ENCODE data around the gene NHSL2.
A peak's percentile ranks its signal among the peaks of the same experiment; 100 is the strongest.

Gene NHSL2

GRCh38 chrX:71993371-71993770, 82.7 kb downstream of the NHSL2 start:
- DNase-seq = no peak

GRCh38 chrX:71994601-71995000, 84.0 kb downstream of the NHSL2 start:
- no peak for DNase-seq

DNA sequence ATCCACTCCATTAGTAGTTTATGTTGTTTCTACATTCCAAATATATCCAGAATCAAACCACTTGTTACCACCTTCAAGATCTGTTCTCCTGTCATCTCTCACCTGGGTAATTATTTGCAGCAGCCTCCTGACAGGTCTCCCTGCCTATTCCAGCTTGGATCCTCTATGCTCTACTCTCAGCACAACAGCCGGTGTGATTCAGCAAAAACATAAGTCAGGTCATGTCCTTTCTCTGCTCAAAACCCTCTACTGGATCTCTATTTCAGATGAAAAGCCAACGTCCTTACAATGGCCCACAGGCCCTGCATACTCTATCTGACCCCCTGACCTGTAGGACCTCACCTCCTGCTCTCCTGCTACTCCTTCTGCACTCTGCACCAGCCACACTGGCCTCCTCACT, 84.5 kb downstream of the NHSL2 start:
- DNase-seq = no peak

DNA sequence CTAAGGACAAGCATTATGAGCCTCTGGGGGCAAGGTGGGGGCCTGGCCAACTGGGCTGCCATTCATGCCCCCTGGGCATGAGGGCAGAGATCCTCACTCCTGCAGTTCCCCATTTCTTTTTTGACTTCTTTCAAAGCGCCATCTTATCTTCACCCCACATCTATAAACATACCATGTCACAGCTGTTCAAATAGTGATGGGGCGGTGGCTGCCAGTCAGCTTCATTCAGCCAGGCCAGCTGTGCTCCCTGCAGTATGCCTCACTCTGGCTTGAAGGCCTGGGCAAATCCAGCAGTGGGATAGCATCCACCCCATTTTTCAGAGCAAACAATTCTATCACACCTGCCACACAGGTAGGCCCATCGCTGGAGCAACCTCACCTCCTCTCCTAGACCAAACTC, 85.5 kb downstream of the NHSL2 start:
- no peak for DNase-seq

GRCh38 chrX:71996826-71997225, 86.2 kb downstream of the NHSL2 start:
- DNase-seq = no peak

GRCh38 chrX:71997320-71997719, 86.7 kb downstream of the NHSL2 start:
- no peak for DNase-seq

DNA sequence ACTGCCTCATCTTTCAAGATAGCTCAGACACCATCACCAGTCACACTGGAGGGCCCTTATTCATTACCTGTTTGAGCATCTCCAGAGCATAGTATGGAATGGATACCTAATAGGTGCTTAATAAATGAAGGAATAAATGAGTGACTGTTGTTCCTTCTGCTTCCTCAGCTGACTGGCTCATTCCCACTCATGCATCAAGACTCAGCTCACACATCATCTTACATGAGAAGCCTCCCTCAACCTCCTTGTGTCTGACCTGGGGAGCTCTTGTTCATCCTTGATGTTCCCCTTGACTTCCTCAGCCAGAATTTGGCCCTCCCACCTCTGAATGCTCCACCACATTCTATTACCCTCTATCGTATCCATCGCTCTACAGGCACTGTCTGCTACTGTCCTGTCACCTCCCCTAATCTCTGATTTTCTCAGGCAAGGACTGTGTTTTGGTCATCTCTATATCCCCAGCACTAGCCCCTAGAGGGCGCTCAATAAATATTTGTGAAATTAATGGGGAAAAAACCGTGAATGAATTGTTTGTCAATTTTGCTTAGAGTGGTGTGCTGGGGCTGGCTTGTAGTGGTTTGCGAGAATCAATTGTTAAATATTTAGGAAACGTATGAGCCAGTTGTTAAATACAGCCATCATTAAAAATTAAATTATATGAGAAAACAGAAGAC, 88.3 kb downstream of the NHSL2 start:
- DNase-seq = peak; percentile 35

- DNase-seq = no peak
Measured at GRCh38 chrX:71999535-71999934, 88.9 kb downstream of the NHSL2 start.

DNA sequence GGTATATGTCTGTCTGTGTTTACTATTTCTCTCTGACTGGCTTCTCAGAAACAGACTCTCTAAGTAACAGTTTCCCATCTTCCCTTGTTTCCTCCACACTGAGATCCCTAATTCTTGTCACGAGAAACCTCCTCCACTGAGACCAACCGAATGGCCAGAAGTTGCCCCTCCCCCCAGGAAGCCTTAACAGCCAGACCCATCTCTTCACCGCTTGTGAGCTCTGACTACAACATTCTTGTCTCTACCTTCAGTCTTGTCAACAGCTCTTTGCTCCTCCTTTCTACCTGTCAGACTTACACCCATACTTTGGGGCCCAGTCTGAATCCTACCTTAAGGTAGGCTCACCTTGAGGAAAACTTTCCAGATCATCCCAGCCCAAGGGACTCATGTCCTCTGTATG, 90.8 kb downstream of the NHSL2 start:
- no peak for DNase-seq

DNA sequence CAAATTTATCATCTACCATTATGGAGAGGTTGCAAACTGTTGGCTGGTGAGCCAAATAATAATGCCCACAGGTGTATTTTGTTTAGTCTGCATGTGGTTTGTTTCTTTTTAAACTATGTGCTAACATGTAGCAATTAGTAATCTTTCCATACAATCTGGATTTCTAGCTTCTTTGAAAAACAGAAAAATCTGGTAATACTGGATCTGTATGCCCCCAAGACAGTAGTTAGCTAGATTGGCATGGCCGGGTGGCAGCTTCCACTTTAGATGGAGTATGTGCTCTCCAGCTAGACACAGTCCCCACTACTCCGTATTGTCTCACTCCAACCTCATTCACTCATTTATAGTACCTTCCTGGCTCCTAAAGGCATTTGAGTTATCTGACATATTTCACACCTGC, 91.3 kb downstream of the NHSL2 start:
- no peak for DNase-seq

GRCh38 chrX:72002875-72003274, 92.2 kb downstream of the NHSL2 start:
- DNase-seq = no peak

- DNase-seq = no peak
Measured at GRCh38 chrX:72003811-72004750, 93.4 kb downstream of the NHSL2 start.

GRCh38 chrX:72005046-72005445, 94.4 kb downstream of the NHSL2 start:
- DNase-seq = no peak

DNA sequence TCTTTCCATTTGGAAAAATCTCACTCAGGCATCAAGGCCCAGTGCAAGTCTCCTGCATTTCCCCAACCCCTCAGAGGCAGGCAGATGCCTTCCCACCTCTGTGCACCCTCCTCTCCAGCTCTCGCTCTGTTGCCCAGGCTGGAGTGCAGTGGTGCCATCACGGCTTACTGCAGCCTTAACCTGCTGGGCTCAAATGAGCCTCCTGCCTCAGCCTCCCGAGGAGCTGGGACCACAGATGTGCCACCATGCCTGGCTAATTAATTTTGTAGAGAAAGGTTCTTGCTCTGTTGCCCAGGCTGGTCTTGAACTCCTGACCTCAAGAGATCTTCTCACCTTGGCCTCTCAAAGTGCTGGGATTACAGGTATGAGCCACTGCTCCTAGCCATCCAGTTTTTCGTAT, 95.8 kb downstream of the NHSL2 start:
- no peak for DNase-seq

GRCh38 chrX:72009731-72010130, 99.1 kb downstream of the NHSL2 start:
- no peak for DNase-seq

DNA sequence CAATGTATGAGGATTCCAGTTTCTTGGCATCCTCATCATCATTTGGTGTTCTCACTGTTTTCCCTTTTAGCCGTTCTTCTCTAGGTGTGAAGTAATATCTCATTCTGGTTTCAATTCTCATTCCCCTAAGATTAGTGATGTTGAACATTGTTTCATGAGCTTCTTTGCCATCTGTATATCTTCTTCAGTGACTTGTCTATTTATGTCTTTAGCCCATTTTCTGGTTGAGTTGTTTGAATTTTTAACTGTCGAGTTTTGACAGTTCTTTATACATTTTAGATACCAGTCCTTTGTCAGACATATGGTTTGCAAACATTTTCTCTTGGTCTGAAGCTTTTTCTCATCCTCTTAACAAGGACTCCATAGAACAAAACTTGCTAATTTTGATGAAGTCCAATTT, 101.1 kb downstream of the NHSL2 start:
- DNase-seq = no peak

DNA sequence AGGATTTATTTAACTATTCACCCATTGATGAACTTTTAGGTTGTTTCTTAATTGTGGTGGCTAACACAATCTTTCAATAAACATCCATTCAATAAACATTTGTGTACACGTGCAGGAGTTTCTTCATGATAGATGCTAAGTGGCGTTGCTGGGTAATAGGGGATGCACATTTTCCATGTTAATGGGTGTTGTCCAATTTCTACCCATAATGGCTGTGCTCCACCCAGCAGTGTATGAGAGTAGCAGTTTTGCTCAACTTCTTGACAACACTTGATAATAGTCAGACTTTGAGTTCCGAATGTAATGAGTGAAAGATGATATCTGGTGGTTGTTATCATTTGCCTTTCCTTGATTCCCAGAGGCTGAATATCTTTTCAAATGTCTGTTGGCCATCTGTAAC, 104.7 kb downstream of the NHSL2 start:
- no peak for DNase-seq

DNA sequence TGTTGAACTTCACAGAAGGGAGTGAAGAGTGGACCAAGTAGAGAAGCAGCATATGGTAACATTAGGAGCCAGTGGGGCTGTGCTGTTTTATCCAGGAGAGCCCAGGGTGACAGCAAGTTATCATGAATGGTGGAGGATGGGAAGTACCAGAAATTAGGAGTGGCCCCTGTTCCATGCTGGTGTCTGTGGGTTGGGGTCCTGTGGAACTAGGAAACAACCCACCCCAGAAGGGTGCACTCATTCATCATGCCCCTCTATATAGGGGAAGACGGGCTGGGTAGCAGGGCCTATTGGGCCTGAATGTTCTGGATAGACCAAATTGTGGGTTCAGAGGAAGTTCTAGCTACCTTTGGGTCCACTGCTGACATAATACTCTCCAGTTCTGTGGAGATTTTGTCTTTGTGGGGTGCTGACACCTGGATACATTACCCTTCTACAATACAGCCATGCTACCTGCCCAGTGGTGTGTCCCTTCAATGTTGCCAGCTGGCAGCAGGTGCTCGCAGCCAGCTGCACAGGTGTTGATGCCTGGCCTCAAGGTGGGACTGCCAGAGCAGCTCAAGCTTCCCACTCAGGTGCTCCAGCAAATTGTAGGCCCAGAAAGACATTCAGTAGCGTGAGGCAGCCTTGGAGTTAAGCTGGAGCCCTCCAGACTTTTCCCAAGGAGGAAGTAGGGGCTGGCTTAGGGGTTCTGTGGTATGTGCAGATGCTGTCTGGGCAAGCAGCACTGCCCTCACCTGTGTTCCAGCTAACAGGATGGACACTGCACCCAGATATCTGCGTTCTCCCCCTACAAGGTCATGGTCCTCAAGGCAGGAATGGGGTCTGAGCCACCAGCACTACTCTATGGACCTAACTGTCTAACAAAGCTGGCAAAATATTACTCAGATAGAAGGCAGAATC, 106.5 kb downstream of the NHSL2 start:
- no peak for DNase-seq

DNA sequence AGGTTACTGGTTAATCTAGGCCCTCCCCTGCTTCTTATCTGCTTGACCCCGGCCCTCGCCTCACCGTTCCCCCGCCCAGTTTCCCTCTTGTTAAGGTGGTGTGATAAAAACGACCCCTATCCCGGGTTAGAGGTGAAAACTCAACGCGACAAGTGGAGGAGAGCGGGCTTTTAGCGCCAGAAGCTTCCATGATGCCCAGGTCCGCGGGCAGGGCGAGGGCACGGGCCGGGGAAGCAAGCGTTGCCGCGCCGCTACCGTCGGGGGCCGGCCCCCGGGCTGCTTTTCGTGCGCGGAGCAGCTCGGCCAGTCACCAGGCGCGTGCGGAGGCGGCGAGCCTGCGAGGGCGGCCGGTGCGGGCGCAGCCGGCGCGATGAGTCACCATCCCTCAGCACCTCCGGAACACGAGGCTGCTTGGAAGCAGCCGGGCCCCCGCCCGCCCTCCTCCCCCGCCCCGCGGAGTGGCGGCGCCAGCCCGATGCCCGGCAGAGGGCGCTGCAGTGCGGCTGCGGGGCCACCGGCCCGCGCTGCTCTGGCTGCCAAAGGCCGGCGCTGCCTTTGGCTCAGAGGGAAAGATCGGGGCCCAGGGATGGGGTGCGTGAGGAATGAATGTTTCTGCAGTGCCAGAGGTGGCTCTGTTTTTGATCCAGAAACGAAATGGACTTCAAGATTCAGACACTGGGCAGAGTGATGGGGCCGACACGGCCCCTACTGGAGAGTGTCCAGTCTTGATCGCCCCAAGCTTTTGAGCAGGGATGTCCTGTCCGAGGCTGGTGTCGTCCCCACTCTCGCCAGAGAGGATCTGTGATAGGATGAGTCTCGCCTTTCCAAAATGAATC, 107.8 kb downstream of the NHSL2 start:
- DNase-seq = peak; percentile 67

DNA sequence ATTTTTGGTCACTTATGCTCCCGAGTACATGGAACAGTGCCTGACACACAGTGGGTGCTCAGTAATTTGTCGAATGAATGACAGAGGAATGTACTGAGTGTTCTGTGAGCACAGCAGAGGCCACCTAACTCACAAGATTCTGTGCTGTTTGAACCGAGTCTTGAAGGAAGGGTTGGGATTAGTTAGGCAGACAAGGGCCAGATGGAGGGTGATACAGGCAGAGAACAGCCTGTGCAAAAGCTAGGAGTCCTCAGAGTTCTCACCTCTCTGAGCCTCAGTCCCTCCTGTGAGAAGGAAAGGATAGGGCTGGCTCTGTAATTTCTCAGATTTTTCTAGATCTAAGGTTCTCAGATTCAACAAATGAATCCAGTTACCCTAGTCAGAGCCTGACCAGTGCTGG, 108.8 kb downstream of the NHSL2 start:
- DNase-seq = no peak

- no peak for DNase-seq
Measured at GRCh38 chrX:72020204-72020603, 109.6 kb downstream of the NHSL2 start.

DNA sequence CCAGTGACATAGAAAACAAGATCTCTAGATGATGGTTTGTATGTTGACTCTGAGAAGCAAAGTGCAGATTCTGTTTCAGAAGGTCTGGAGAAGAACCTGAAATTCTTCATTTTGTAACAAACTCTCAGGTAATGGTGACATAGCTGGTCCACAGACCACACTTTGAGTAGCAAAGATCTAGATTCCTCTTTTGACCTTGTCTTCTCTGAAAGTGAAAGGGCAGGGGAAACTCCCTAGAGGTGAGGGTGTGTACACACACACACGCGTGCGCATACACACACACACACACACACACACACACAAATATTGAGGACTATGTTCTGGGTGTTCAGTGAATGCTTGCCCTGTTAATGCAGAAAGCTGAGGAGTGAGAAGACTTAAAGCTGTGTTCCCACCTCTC, 110.1 kb downstream of the NHSL2 start:
- DNase-seq = no peak
